GM21786 (cell line): ENCODE data around the gene PRTFDC1.

Experiments
- ATAC-seq: cut with Tn5 transposase; IDR thresholded peaks from one replicate; pipeline ENCODE4 v1.9.1; 2021; ENCODE audit not compliant: unreplicated experiment

The PRTFDC1 gene

GRCh38 chr10:24804956-24805355 lies 147.4 kb downstream of the PRTFDC1 start:
- no peak for ATAC-seq

DNA sequence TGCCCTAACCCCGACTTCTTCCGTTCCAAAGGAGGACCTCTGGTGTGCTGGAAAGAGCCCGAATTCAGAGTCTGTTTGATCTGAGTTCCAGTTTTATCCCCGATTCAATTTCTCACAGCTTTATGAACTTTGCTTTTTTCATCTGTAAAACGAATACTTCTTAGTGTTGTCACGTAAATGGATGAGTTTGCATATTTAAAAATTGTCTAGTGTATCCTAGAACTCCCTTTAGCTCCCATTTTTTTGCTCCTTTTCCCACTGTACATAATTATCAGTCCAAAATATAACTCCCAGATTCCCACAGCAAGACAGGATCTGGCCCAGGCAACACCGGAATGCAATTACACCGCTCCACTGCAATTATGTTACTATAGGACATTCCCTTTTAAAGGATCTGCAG lies 148.0 kb downstream of the PRTFDC1 start:
- ATAC-seq = no peak

DNA sequence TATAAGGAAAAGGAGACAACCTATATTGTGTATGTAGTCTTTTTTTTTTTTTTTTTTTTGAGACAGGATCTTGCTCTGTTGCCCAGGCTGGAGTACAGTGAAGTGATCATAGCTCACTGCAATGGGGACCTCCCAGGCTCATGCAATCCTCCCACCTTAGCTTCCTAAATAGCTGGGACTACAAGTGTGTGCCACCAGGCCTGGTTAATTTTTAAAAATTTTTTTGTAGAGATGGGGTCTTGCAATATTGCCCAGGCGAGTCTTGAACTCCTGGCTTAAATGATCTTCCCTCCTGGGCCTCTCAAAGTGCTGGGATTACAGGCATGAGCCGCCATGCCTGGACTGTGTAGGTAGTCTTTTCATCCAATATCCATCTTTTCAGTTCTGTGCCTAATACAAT lies 150.0 kb downstream of the PRTFDC1 start:
- no peak for ATAC-seq

- no peak for ATAC-seq
These were observed 151.5 kb downstream of the PRTFDC1 start for GRCh38 chr10:24800861-24801260.
